GM21526 (cell line): ENCODE measurements around the gene CD8A.

Experiments used
- ATAC-seq: cut with Tn5 transposase; IDR thresholded peaks from one replicate; pipeline ENCODE4 v1.9.1; 2021; ENCODE audit warnings: moderate library complexity; ENCODE audit not compliant: unreplicated experiment, low FRiP score

CD8A gene

DNA sequence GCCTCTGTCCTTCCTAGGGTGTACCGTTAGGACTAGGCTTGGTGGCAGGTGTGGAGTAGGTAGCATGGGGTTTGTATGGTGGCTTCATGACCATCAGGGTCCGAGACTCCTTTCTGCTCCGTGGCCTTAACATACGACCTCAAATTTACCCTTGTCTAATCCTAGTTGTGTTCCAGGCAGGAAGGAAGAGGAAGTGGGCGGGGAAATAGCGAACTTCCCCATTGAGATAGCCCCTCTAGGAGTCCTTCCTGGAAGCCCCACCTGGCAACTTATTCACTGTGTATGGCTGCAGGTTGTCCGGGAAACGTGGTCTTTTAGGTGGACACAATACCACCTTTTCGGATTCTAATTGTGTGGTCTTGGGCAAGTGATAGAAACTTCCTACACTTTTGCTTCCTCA is 9.3 kb downstream of the CD8A start:
- no peak for ATAC-seq

- ATAC-seq: no peak
Observed at GRCh38 chr2:86779971-86780370, 10.7 kb downstream of the CD8A start.

- ATAC-seq: no peak
Observed at GRCh38 chr2:86778957-86779356, 11.8 kb downstream of the CD8A start.

GRCh38 chr2:86776532-86776931 is 14.2 kb downstream of the CD8A start:
- ATAC-seq: no peak

GRCh38 chr2:86775338-86775737 is 15.4 kb downstream of the CD8A start:
- no peak for ATAC-seq

- no peak for ATAC-seq
Observed at GRCh38 chr2:86774862-86775261, 15.9 kb downstream of the CD8A start.

DNA sequence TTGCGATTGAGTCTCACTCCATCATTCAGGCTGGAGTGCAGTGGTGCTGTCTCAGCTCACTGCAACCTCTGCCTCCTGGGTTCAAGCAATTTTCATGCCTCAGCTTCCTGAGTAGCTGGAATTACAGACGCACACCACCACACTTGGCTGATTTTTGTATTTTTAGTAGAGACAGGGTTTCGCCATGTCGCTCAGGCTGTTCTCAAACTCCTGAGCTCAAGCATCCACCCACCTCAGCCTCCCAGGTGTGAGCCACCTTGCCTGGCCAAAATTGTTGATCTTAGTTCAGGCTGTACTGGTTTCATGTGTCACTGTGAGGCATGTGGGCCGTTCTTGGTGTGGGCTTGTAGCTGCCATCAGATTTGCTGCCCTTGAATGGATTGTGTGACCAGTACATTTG is 18.1 kb downstream of the CD8A start:
- no peak for ATAC-seq

DNA sequence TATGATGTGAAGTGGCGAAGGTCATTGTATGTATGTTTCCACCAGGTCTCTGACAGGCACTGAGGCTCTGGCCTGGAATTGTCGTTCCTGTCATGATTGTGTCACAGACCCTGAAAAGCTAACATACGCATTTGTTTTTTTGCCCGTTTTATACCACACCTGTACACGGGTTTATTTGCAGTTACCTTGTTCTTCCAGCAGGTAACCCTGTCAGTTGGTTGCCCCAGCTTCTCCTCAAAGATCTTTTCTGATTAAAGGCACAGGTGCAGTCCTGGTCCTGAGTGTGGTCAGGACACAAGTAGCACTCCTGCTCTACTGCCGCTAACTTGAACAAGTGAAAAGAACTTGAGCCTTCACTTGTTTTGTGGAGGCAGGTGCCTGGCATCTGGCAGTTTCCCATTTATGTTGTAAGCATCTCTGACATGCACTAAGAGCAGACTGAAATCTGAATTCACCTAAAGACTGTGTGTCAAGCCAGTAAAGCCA is 19.9 kb downstream of the CD8A start:
- no peak for ATAC-seq

- ATAC-seq: no peak
Observed at GRCh38 chr2:86769838-86770237, 20.9 kb downstream of the CD8A start.

GRCh38 chr2:86768189-86768949 is 22.3 kb downstream of the CD8A start:
- no peak for ATAC-seq

DNA sequence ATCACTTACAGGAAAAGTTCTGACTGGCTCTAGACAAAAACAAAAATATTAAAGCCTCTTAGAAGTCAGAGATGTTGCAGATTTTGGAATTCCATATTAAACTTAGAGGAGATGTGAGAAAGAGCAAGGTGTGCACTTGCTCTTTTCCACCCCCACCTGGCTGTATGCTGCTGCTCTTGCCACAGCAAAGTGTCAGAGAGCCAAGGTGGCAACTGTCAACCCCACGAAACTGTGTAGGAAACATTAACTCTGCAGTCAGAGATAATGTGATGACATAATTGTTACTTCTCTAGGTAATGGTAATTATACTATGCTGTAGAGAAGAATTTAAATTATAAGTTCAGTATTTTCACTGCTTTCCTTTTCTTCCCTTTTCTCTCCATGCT is 25.4 kb downstream of the CD8A start:
- ATAC-seq: no peak

DNA sequence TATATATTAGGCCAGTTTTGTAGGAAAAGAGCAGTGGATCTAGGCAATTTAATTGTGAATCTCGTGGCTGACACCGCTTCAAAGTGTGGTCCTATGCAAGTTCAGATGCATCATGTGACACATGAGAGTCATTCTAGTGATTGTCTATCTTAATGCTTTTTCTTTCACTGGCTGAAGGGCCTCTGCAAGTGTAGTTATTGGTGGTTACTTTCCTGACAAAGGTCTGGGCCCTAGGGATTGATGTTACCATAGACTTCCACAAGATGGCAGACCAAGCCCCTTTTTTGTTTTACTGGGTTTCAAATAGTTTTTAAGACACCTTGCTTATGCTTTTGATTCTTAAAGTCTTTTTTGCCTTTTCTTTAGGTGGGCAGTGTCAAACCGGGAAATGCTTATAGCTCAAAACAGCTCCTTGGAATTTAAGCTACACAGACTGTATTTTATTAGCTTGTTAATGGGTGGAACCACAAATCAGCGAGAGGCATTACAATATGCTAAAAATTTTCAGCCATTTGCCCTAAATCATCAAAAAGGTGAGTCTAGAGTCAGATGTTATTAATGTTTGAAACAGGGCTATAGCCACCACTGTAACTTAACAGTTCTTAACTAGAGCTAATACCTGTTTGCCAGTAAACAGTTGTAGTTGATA is 25.9 kb downstream of the CD8A start:
- ATAC-seq: no peak

GRCh38 chr2:86760371-86760770 is 30.3 kb downstream of the CD8A start:
- ATAC-seq: no peak

DNA sequence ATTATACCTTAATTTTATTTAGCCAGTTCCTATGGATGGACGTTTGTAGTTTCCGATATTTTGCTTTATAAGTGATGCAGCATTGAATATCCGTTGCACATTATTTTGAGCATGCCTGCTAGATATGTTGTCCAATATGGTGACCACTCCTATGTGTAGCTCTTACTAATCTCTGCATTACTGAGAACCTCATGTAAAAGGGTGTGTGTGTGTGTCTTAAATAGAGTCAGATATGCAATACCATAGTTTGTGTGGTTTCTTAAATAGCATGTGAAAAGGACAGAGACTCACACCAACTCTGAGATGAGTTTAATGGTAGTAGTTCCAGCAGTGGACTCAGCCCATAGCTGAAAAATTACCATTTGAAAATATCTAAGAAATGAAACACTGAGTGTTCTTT is 32.3 kb downstream of the CD8A start:
- no peak for ATAC-seq

DNA sequence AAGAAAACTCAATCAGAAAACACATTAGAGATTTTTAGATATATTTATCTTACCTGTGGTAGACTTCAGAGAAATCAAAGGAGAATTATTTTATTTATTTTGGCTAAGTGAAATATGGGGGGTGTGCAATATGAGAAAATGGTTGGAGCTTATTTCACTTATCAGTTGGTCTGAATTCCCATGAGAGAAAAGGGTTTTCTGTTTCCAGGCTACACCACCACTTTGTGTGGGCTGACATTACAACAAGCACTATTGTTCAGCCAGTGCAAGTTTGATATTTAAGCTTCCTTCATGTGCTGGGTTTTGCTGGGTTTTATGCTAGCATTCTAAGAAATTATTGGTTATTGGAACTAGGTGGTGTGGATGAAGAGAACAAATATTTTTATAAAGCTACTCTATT is 37.1 kb downstream of the CD8A start:
- no peak for ATAC-seq

DNA sequence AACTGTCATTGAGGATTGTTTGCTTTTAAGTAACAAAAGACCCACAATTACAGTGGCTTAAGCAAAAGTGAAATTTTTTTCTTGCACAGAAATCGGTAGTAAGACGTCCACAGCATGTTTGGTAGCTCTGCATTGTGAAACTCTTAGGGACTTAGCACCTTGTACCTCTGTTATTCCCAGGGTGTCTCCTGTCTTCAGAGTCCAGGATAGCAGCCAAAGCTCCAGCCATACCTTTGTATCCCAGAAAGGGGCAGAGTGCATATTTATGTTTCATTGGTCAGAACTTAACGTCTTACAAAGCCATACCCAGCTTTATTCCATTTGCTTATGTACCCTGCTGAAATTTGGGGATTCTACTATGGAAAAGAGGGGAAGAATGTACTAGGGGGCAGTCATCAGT is 37.8 kb downstream of the CD8A start:
- ATAC-seq: no peak

- ATAC-seq: no peak
Observed at GRCh38 chr2:86751778-86752177, 38.9 kb downstream of the CD8A start.

DNA sequence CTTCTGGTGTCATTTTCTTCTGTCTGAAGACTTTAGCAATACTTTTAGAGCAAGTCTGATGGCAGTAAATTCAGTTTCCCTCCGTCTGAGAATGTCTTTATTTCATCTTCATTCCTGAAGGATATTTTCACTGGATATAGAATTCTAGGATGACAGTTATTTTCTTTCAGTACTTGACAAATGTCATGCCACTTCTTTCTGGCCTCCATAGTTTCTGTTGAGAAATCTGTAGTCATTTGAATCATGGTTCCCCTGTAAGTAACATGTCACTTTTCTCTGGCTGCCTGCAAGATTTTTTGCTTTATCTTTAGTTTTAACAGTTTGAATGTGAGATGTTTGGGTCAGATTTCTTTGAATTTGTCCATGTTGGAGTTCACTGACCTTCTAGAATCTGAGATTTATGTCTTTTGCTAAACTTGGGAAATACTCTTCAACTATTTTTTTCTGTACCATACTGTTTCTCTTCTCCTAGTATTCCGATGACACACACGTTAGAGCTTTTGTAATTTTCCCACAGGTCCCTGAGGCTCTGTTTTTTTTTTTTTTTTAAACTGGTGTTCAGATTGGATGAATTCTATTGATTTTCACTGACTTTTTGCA is 40.4 kb downstream of the CD8A start:
- ATAC-seq: no peak

DNA sequence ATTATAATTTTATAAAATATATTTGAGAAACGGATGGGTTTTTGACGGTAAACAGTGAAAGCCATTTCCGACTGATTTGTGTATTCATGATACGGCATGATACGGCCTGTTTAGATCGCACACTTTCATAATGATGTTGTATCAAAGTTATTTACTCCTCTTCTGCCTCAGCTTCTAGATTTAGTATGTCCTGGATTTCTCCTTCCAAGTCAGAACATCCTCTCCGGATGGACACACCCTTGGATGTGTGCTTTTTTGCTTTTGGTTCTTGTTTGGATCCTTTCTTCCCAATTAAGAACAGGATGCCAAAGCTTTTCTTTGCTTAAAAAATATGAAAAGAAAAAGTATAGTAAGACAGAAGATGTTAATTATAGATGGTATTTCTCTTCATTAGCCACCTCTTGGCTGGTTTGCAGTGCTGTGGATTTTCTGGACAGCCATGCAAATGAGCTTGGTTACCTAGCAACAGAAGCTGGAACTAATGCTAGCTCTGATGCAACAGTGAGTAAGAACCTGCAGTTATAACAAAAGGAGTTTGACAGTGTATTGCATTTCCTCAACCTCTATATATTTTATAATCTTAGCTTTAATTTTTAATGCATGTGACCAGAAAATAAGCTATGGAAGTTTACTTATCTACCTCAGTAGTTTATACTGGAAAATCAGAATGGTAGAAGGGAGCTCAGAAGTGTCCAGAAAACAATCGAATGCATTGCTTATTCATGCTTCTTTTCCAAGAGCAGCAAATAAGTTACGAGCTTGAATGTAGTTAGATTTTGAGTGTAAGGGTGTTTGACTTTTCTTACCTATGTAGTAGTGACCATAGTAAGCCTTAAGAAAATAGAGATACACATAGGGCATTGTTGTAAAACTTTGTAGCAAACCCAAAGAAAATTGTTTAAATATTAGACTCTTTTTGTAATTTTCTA is 42.7 kb downstream of the CD8A start:
- ATAC-seq: no peak

DNA sequence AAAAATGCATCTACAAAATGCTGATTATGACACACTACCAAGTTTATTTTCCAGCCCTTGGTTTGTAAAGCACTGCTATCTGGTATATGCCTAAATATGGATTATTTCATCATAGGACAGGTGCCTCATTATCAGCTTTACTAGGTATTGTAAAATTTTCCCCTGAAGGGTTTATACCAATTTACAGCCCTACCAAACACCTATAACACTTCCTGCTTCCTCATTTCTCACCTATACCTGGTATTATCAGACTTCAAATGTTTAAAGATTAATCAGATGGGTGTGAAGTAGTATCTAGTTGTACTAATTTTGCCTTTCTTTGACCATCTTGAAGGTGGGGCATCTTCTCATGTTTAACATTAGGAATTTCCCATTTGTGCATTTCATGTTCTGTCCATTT is 43.8 kb downstream of the CD8A start:
- no peak for ATAC-seq

DNA sequence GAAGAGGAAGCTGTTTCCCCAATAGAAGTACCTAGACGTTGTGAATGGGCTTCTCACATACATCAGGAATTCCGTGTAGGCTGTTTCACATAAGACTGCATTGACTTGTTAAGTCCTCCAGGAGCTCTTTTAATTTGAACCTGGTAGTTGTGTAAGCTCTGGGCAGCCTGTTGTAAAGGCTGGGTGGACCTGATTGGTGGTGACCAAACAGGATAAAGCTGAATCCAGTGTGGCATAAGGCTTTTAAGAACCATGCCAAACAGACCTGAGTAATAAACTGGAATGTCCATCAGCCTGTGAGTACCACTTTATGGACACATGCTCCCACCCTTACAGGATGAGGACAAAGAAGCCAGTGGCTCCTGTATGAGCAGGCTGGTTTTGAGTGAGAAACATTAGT is 46.6 kb downstream of the CD8A start:
- ATAC-seq: no peak
